GM18517 (cell line): Measurements from ENCODE around the gene TOPBP1.
"Not testable (repeated sequence)": the region's sequence is repeated elsewhere in the genome, so short reads cannot be mapped to it uniquely, and the experiment has no call there.

Source experiments
- ATAC-seq: cut with Tn5 transposase; IDR thresholded peaks from one replicate; pipeline ENCODE4 v1.9.1; 2021; ENCODE audit warnings: mild to moderate bottlenecking, moderate library complexity; ENCODE audit not compliant: unreplicated experiment

Gene TOPBP1

DNA sequence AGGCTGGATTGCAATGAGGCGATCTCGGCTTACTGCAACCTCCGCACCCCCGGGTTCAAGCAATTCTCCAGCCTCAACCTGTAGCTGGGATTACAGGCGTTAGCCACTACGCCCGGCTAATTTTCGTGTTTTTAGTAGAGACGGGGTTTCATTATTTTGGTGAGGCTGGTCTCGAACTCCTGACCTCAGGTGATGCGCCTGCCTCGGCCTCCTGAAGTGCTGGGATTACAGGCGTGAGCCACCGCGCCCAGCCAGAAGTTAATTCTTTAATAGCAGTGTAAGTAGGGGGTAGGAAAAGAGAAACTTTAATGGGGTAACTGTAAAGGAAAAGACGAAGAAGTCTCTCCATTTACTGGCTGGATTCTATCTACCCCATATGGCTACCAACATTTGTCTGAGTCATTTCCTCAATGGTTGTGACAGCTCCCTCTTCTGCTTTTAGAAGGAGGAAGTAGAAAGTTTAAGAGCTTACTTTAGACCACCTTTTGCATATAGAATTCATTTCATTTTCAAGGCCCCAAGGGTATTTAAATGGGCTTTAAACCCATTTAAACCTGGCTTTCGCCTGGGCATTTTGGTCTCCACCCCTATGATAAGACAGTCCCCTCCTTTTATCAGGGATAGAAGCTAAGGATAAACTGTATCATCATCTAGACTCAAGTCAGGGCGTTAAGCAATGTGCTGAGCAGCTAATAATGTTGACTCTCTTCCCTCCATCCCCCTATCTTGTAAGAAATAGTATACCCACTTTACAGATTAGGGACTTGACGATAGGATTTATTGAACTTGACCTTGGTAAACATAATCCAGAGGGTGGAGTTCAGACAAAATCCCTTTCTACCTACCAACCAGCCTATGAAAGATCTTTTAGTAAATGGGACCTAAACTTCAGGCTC lies 89.3 kb downstream of the TOPBP1 start:
- peak; percentile 36 for ATAC-seq

DNA sequence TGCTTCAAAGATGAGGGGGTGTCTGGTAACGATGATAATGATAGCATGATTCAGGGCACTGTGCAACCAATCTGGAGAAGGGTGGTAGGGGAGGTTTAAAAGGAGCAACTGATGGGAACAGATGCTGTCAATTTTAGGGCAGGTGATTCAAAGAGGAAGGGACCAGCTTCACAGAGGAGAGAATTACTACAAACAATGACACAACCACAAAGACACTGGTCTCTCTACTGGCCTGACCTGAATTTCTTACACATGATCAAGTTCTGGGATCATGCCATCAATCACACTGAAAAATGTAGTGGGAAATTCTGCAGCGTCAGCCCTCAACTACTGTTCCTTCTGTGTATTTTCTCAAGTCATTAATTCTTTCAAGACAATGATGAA lies 90.8 kb downstream of the TOPBP1 start:
- no peak for ATAC-seq

DNA sequence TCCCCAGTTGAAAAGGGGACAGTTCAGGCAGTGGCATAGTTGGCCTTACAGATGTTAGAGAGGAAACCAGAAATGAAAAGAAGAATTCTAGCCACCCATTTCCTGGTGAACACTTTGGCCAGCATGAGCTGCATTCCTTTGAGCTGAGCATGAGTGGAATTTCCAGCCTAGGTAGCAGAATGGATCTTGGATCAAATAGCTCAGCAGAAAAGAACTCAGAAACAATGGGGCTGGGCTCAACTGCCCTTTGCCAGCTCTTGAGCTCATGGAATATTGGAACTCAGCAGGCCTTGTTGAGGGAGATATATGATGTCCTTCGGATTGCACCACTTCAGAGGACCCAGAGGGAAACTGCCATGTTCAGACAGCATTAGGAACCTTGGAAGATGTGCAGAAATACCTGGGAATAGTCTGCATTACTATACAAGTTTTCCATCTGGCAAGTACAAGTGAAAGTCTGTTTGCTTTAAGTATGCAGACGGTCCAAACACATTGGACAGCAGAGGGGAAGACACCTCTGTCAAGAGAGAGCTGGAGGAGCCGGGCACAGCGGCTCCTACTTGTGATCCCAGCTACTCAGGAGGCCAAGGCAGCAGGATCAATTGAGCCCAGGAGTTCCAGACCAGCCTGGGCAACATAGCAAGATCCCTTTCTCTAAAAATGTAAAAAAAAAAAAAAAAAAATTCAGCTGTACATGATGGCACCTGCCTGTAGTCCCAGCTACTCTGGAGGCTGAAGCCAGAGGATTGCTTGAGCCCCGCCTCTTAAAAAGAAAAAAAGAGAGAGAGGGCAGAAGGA lies 91.4 kb downstream of the TOPBP1 start:
- no peak for ATAC-seq

DNA sequence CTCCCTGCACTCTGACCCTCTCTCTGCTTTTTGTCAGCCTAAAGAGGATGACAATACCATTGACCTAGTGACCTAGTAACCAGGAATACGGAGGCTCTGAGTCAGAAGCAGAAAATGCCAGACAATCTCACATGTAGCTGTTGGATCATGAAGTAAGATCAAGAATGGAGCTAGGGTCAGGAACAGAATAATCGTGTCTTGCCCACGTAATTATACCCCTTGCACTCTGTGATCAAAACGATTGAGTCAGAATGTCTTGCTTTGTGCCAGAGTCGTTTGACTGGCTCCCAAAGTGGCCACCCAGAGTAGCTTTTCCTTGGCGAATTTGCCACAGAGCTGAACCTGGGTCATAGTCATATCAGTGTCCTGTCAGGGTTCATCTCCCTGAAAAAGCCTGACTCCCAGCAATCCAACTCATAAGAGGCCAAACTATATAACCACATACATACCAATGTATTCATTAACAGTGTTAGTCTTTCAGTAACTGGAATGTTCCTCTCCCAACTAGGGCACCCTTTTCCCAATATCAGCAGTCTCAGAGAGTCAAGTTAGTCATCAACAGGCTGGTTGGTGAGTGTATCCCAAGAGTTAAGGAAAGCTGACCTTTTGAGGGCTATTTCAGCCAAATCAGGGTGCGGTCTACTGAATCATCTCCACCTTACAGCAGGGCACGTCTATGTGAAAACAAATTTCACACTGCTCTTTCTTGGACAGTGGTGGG lies 93.3 kb downstream of the TOPBP1 start:
- ATAC-seq = no peak

DNA sequence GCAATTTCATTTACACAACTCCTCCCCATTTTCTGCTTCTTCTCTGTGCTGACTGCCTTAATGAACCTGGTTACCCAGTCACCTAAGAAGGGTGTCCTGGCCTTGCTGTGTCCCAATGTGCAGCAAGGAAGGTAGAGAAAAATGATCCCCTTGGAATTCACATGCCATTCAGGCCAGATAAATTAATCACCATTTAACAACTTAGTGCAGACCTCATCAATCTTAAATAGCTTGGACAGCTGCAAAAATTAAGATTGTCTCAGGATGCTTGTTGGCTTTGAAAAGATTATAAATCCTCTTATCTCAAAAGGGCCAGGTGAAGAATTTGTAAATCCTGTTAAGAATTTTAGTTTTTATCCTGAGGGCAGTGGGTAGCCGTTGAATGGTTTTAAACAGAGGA lies 97.9 kb downstream of the TOPBP1 start:
- no peak for ATAC-seq

DNA sequence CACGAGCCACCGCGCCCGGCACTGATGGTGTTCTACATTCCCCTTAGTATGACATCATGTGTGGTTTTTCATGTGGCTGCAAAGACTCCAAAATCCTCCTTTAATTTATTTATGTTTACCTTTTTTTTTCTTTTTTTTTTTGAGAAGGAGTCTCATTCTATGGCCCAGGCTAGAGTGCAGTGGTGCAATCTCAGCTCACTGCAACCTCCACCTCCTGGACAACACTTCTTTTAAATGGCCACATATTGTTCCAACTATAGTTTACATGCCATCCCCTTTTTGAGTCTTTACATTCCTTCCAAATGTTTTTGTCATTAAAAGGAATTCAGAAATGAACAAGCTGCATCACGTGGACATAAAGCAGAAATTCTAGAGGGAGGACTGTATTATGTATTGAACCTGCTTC lies 98.6 kb downstream of the TOPBP1 start:
- no peak for ATAC-seq

DNA sequence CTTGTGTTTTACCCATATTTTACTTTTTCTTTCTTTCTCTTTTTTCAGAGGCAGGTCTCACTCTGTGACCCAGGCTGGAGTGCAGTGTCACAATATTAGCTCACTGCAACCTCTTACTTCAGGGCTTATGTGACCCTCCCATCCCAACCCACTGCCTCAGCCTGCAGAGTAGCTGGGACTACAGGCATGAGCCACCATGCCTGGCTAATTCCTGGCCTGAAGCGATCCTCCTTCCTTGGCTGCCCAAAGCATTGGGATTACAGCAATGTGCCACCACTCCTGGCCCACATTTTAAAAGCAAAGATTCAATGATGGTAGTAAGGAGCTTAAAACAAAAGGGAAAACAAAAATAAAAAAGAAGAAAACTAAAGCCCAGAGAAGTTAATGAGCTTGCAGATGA lies 99.4 kb downstream of the TOPBP1 start:
- ATAC-seq = no peak

DNA sequence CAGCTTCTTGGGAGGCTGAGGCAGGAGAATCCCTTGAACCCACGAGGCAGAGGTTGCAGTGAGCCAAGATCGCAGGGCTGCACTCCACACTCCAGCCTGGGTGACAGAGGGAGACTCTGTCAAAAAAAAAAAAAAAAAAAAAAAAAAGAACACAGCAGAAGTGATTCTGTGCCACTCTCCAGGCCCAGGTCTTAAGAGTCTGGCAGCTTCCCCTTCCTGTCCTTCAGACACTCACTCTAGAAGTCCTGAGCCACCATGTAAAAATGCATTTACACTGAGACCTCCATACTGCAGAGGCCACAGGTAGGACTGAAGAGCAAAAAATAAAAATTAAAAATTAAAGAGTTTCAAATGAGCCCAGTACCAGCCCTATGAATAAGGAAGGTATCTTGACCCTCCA lies 100.1 kb downstream of the TOPBP1 start:
- no peak for ATAC-seq

DNA sequence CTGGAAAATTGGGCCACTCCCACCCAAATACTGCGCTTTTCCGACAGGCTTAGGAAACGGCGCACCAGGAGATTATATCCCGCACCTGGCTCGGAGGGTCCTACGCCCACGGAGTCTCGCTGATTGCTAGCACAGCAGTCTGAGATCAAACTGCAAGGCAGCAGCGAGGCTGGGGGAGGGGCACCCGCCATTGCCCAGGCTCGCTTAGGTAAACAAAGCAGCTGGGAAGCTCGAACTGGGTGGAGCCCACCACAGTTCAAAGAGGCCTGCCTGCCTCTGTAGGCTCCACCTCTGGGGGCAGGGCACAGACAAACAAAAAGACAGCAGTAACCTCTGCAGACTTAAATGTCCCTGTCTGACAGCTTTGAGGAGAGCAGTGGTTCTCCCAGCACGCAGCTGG lies 110.2 kb downstream of the TOPBP1 start:
- ATAC-seq = not testable (repeated sequence)
